K562 (cell line): ENCODE results near the gene SLC9C2. TPM values are rescaled to one million over a fixed set of nuclear protein-coding genes. Genes with fewer than 3 reads are reported as not detected.

Experiments
- ARHGAP35 ChIP-seq: fragments of 450-650 bp; IDR thresholded peaks from 2 replicates; pipeline ENCODE4 v1.6.1; 2018; ENCODE audit not compliant: partially characterized antibody
- ARNT ChIP-seq, 2 experiments: fragments of 450-650 bp; IDR thresholded peaks; 2 replicates each; pipeline ENCODE4 v1.6.1; 2016; ENCODE audit warnings: mild to moderate bottlenecking in 1 of 2
- BCLAF1 ChIP-seq, 2 experiments: fragments of 450-650 bp in 1 of 2; IDR thresholded peaks; 2 replicates each; pipeline ENCODE4 v1.6.1; 2011 to 2017; ENCODE audit warnings: low read depth in 2 of 2, antibody characterized with exemption in 1 of 2, borderline replicate concordance in 1 of 2, low read length in 1 of 2, mild to moderate bottlenecking in 1 of 2, mixed read lengths in 1 of 2; ENCODE audit not compliant: control insufficient read depth in 1 of 2
- BCOR ChIP-seq: fragments of 450-650 bp; IDR thresholded peaks from 2 replicates; pipeline ENCODE4 v1.6.1; 2016
- DEAF1 ChIP-seq: fragments of 450-650 bp; formaldehyde crosslinking; IDR thresholded peaks from 2 replicates; pipeline ENCODE4 v1.4.0; 2020; ENCODE audit warnings: mild to moderate bottlenecking, moderate library complexity
- EP400 ChIP-seq: fragments of 450-650 bp; IDR thresholded peaks from 2 replicates; pipeline ENCODE4 v1.6.1; 2017; ENCODE audit warnings: antibody characterized with exemption, mild to moderate bottlenecking, moderate library complexity
- ETV5 ChIP-seq: sonication (generic); formaldehyde crosslinking; IDR thresholded peaks from 2 replicates; pipeline ENCODE4 v1.4.0; 2020; ENCODE audit warnings: low read depth, mild to moderate bottlenecking, missing genetic modification reagents
- FOXJ2 ChIP-seq: fragments of 200-800 bp; sonication (Bioruptor generic); IDR thresholded peaks from 2 replicates; pipeline ENCODE4 v1.6.1; 2016; ENCODE audit warnings: missing genetic modification characterization, missing compliant biosample characterization
- HINFP ChIP-seq: fragments of 450-650 bp; conservative IDR thresholded peaks from 2 replicates; pipeline ENCODE4 v1.6.1; 2016; ENCODE audit warnings: missing genetic modification characterization, low read depth, mild to moderate bottlenecking, control low read depth, missing compliant biosample characterization
- HNRNPUL1 ChIP-seq: fragments of 200-400 bp; formaldehyde crosslinking; IDR thresholded peaks from 2 replicates; pipeline ENCODE4 v1.6.1; 2017; ENCODE audit warnings: low read length
- ID3 ChIP-seq, 2 experiments: fragments of 250-450 bp in 1 of 2; fragments of 450-650 bp in 1 of 2; sonication (Bioruptor Pico) in 1 of 2; IDR thresholded peaks; 2 replicates each; pipeline versions ENCODE4 v1.6.1 to v1.8.0; 2016 to 2021; ENCODE audit warnings: mild to moderate bottlenecking in 2 of 2, moderate library complexity in 2 of 2, missing compliant biosample characterization in 1 of 2, missing genetic modification characterization in 1 of 2
- JUND ChIP-seq, 2 experiments: IDR thresholded peaks; 2 replicates in 1 of 2; 3 replicates in 1 of 2; pipeline ENCODE4 v1.6.1; 2011; ENCODE audit warnings: borderline replicate concordance in 2 of 2, low read depth in 2 of 2, low read length in 2 of 2, improper control_type of control experiment in 1 of 2, missing biosample characterization in 1 of 2, missing genetic modification characterization in 1 of 2, missing genetic modification reagents in 1 of 2
- MTF1 ChIP-seq: fragments of 250-450 bp; sonication (Bioruptor Pico); IDR thresholded peaks from 2 replicates; pipeline ENCODE4 v1.9.0; 2021; ENCODE audit warnings: moderate library complexity, mild to moderate bottlenecking, inconsistent platforms, borderline replicate concordance
- NCOA1 ChIP-seq: fragments of 450-650 bp; IDR thresholded peaks from 2 replicates; pipeline ENCODE4 v1.6.1; 2016; ENCODE audit warnings: low read depth
- NFATC3 ChIP-seq: fragments of 450-650 bp; IDR thresholded peaks from 2 replicates; pipeline ENCODE4 v1.6.1; 2017; ENCODE audit warnings: mild to moderate bottlenecking
- POLR2G ChIP-seq: fragments of 200-400 bp; formaldehyde crosslinking; IDR thresholded peaks from 2 replicates; pipeline ENCODE4 v1.6.1; 2017; ENCODE audit warnings: low read depth, mild to moderate bottlenecking, antibody characterized with exemption, low read length, moderate library complexity
- POLR3G ChIP-seq: IDR thresholded peaks from 2 replicates; pipeline ENCODE4 v1.6.1; 2011; ENCODE audit not compliant: insufficient read length, insufficient replicate concordance; ENCODE audit errors: extremely low read depth
- SPI1 ChIP-seq: IDR thresholded peaks from 2 replicates; pipeline ENCODE4 v1.6.1; 2011; ENCODE audit warnings: low read depth, low read length, control low read depth, borderline replicate concordance
- TSC22D4 ChIP-seq: fragments of 450-650 bp; IDR thresholded peaks from 2 replicates; pipeline ENCODE4 v1.6.1; 2016; ENCODE audit warnings: missing genetic modification characterization, missing biosample characterization, control low read depth
- ZFP30 ChIP-seq: fragments of 250-450 bp; sonication (Bioruptor Pico); IDR thresholded peaks from 2 replicates; pipeline ENCODE4 v1.8.0; 2022; ENCODE audit warnings: moderate library complexity, mild to moderate bottlenecking, inconsistent platforms, borderline replicate concordance
- ZNF143 ChIP-seq: sonication (generic); formaldehyde crosslinking; IDR thresholded peaks from 2 replicates; pipeline ENCODE4 v1.9.0; 2022; ENCODE audit warnings: mild to moderate bottlenecking, missing genetic modification reagents
- ZNF431 ChIP-seq: sonication (generic); formaldehyde crosslinking; IDR thresholded peaks from 2 replicates; pipeline ENCODE4 v1.8.0; 2022; ENCODE audit warnings: mild to moderate bottlenecking, missing genetic modification reagents
- polyA plus RNA-seq, 8 experiments: library from polyadenylated mRNA; depleted of rRNA in 4 of 8; stranded (reverse) in 5 of 8; unstranded in 3 of 8; fragments of >200 nt; fragmentation: Nextera tagmentation in 2 of 8; fragmentation: Illumina TruSeq in 1 of 8; extraction: Ambion mirVana in 2 of 8; extraction: Trizol in 1 of 8; gene quantifications; 2 replicates each; pipeline versions ENCODE4 v1.2.1 to v1.2.3, GENCODE V29; 2011 to 2014; ENCODE audit warnings: inconsistent platforms in 1 of 8, missing spikeins in 1 of 8
- total RNA-seq, 7 experiments: library from RNA; depleted of rRNA in 6 of 7; stranded (reverse); fragments of >200 nt in 6 of 7; fragmentation: Illumina TruSeq in 2 of 7; extraction: Trizol in 2 of 7; gene quantifications; 2 replicates each; pipeline versions ENCODE4 v1.2.1 to v1.2.3, GENCODE V29; 2011 to 2021; ENCODE audit warnings: low replicate concordance in 1 of 7

The SLC9C2 gene
- total and polyA plus RNA-seq, 9 of the 15 experiments (the other 6 are each of a cell fraction or from before 2014, with no cell fraction given), result 0.11 to 0.22 (median 0.15) TPM; not detected in 5

- TF ChIP-seq BCLAF1 (IDR thresholded peaks at IDR 0.05; ENCODE audit: borderline replicate concordance in 1 of 2, control insufficient read depth in 1 of 2, low read depth in 2 of 2, low read length in 1 of 2) (no peak), SPI1 (peak; percentile 21; the same call in 1 of the 2 replicates), DEAF1 (CRISPR knock-in tag) (0 out of 2 replicates have a peak, but pooled peaks have one; percentile 1), BCOR (no peak), NFATC3 (0 out of 2 replicates have a peak, but pooled peaks have one; percentile 4), FOXJ2 (tag) (no peak), HINFP (tag) (no peak), ARHGAP35 (no peak), NCOA1 (no peak), ARNT (IDR thresholded peaks at IDR 0.05) (no peak), TSC22D4 (tag) (no peak), ZFP30 (CRISPR knock-in tag) (no peak), POLR2G (no peak), HNRNPUL1 (no peak), ID3 (CRISPR knock-in tag; IDR thresholded peaks at IDR 0.05) (no peak), ID3 (tag; IDR thresholded peaks at IDR 0.05) (no peak), ETV5 (CRISPR knock-in tag) (no peak), JUND (IDR thresholded peaks at IDR 0.05; ENCODE audit: borderline replicate concordance, low read depth, low read length) (no peak; the same call in 1 of the 2 replicates), JUND (tag; IDR thresholded peaks at IDR 0.05; ENCODE audit: borderline replicate concordance, low read depth, low read length) (no peak), EP400 (peak; percentile 43; the same call in 1 of the 2 replicates), POLR3G (no peak), MTF1 (CRISPR knock-in tag) (no peak), ZNF431 (CRISPR knock-in tag) (no peak), ZNF143 (CRISPR knock-in tag) (no peak)
Observed at GRCh38 chr1:173479649-173480048, 123.2 kb downstream of the SLC9C2 start (continued).
